Prostate gland (tissue), 2 donors: ENCODE data around the gene AP2M1. TPM values are rescaled to one million over a fixed set of nuclear protein-coding genes. Genes with fewer than 3 reads are reported as not detected.
"Not testable (repeated sequence)": the region's sequence is repeated elsewhere in the genome, so short reads cannot be mapped to it uniquely, and the experiment has no call there.

Experiments
- DNase-seq: peaks from one replicate; pipeline ENCODE4 v3.0.0-alpha.2; 2019; ENCODE audit warnings: low spot score
- H3K27ac ChIP-seq, 2 donors: fragments of 200-600 bp; sonication (generic); 2 replicates each; pipeline ENCODE4 v1.5.1; 2017 to 2019
- H3K27me3 ChIP-seq: fragments of 200-600 bp; sonication (generic); replicated peaks from 2 replicates; pipeline ENCODE4 v1.5.1; 2019; ENCODE audit not compliant: insufficient read depth
- H3K36me3 ChIP-seq, 2 donors: fragments of 200-600 bp; sonication (generic); 1 replicate in 1 of 2; 2 replicates in 1 of 2; pipeline versions ENCODE4 v1.5.1 to v1.8.1; 2017 to 2019
- H3K4me1 ChIP-seq: fragments of 200-600 bp; sonication (generic); replicated peaks from 2 replicates; pipeline ENCODE4 v1.5.1; 2019
- H3K4me3 ChIP-seq, 2 donors: fragments of 200-600 bp; sonication (generic); 2 replicates each; pipeline ENCODE4 v1.5.1; 2017 to 2019
- H3K9me3 ChIP-seq: fragments of 200-600 bp; sonication (generic); 2 replicates; pipeline ENCODE4 v1.5.1; 2017
- POLR2A ChIP-seq: fragments of 450-650 bp; IDR thresholded peaks from one replicate; pipeline ENCODE4 v1.6.1; 2016; ENCODE audit warnings: antibody characterized with exemption, mild to moderate bottlenecking
- POLR2AphosphoS5 ChIP-seq: sonication (generic); formaldehyde crosslinking; IDR thresholded peaks from one replicate; pipeline ENCODE4 v1.6.1; 2017; ENCODE audit warnings: antibody characterized with exemption
- WGBS: methylation state at CpG from one replicate; pipeline ENCODE4 v1.1.5; 2018; 5-methylcytosine and 5-hydroxymethylcytosine counted together
- intact Hi-C: fragments of 100-400 bp; cut with DNase I; formaldehyde crosslinking; loops from one replicate; pipeline ENCODE4 v1.14.2; 2022
- total RNA-seq, 2 donors: library from RNA; depleted of rRNA; stranded (reverse); fragments of >200 nt; gene quantifications; one replicate each; pipeline ENCODE4 v1.1.0, GENCODE V29; 2016
- TF ChIP-seq, protein P1 (sequence below), 4 experiments: fragments of 200-600 bp in 2 of 4; fragments of 450-650 bp in 2 of 4; sonication (generic) in 2 of 4; IDR thresholded peaks; 1 replicate in 3 of 4; 2 replicates in 1 of 4; pipeline ENCODE4 v1.5.1; 2016 to 2019; ENCODE audit warnings: antibody characterized with exemption in 4 of 4, mild to moderate bottlenecking in 2 of 4, moderate library complexity in 2 of 4

AP2M1 gene
- total RNA-seq, 2 donors from 2014 or later: 183 to 307 TPM

DNA sequence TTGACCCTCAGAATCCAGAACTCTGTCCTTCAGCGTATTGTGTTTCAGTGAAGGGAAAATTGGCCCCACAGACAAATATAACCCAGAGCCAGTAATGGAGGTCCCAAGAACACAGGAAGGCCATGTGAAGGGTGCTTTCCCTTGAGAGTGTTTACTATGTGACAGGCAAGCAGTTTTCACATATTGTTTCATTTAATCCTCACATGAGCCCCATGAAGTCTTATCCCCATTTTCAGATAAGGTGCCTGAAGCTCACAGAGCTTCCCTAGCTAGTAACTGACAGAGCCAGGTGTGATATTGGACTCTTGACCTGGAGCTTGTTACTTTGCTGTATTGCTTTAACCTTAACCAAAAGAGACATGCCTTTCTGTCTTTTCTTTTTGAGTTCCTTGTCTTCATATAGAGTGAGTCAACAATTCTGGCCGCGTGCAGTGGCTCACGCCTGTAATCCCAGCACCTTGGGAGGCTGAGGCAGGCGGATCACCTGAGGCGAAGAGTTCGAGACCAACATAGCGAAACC lies 28.8 kb upstream of the AP2M1 start:
- Histone ChIP-seq H3K4me1 (peaks cover 4% of the 10 kb centered on the region), H3K27ac (peak overlapping the region in 1 of 2 donors; percentile 49), H3K36me3 (peaks cover 15 to 16% of the 10 kb centered on the region in 2 donors), H3K9me3 (no peaks in the 10 kb centered on the region), H3K27me3 (no peaks in the 10 kb centered on the region), H3K4me3 (no peak overlapping the region)
- DNase-seq: no peak
- intact Hi-C loops: loop anchor here (5.0 kb wide), 1 partner anchor 96 kb away; no protein-coding TSS in a partner anchor
- WGBS: 92% methylated on average over 8 of the region's 8 CpGs
- TF ChIP-seq, protein P1, sequence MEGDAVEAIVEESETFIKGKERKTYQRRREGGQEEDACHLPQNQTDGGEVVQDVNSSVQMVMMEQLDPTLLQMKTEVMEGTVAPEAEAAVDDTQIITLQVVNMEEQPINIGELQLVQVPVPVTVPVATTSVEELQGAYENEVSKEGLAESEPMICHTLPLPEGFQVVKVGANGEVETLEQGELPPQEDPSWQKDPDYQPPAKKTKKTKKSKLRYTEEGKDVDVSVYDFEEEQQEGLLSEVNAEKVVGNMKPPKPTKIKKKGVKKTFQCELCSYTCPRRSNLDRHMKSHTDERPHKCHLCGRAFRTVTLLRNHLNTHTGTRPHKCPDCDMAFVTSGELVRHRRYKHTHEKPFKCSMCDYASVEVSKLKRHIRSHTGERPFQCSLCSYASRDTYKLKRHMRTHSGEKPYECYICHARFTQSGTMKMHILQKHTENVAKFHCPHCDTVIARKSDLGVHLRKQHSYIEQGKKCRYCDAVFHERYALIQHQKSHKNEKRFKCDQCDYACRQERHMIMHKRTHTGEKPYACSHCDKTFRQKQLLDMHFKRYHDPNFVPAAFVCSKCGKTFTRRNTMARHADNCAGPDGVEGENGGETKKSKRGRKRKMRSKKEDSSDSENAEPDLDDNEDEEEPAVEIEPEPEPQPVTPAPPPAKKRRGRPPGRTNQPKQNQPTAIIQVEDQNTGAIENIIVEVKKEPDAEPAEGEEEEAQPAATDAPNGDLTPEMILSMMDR (IDR thresholded peaks at IDR 0.05): no peak
- TF ChIP-seq POLR2A (no peak), POLR2AphosphoS5 (no peak)

DNA sequence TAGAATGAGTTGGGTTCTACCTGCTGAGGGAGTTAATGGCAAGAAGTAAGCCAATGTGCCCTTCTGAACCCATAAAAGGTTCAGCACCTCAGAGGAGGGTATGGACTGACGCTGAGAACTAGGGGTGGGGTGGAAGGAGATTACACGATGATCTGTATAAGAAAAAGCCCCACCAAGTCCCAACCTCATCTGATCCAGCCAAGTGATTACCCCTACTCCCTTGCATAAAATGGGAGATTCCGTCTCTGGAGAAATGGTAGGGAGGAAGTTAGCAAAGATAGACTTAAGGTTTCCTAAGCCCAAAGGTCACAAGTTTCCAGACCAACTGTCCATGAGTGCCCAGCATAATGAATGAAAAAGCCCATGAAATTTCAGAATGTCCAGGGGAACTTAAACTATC lies 26.6 kb upstream of the AP2M1 start:
- DNase-seq: no peak
- Histone ChIP-seq H3K4me3 (no peak overlapping the region), H3K9me3 (no peaks in the 10 kb centered on the region), H3K27me3 (no peaks in the 10 kb centered on the region), H3K36me3 (peaks cover 2 to 3% of the 10 kb centered on the region in 2 donors), H3K27ac (no peak overlapping the region), H3K4me1 (peaks cover 4% of the 10 kb centered on the region)
- TF ChIP-seq POLR2A (no peak), POLR2AphosphoS5 (no peak)
- TF ChIP-seq, protein P1 (IDR thresholded peaks at IDR 0.05): no peak
- intact Hi-C loops: loop anchor here (5.0 kb wide), 1 partner anchor 94 kb away; no protein-coding TSS in a partner anchor
- 82% methylated on average over 3 of the region's 3 CpGs for WGBS

DNA sequence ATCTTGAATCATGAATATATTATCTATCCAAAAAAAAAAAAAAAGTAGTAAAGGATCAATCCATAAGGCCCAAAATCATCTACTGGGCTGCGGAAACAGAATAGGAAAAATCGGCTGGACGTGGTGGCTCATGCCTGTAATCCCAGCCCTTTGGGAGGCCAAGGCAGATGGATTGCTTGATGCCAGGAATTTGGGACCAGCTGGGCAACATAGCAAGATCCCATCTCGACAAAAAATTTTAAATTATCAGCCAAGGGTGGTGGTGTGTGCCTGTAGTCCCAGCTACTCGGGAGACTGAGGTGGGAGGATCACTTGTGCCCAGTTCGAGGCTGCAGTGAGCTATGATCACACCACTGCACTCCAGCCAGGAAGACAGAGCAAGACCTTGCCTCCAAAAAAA lies 25.5 kb upstream of the AP2M1 start:
- intact Hi-C loops: loop anchor here (5.0 kb wide), 1 partner anchor 93 kb away; no protein-coding TSS in a partner anchor
- Histone ChIP-seq H3K4me3 (no peak overlapping the region), H3K27ac (no peak overlapping the region), H3K9me3 (no peaks in the 10 kb centered on the region), H3K27me3 (no peaks in the 10 kb centered on the region), H3K4me1 (peaks cover 4% of the 10 kb centered on the region), H3K36me3 (no peaks in the 10 kb centered on the region)
- WGBS: 88% methylated on average over 6 of the region's 6 CpGs
- DNase-seq: no peak
- TF ChIP-seq, protein P1 (IDR thresholded peaks at IDR 0.05): no peak
- TF ChIP-seq POLR2A (no peak), POLR2AphosphoS5 (no peak)

DNA sequence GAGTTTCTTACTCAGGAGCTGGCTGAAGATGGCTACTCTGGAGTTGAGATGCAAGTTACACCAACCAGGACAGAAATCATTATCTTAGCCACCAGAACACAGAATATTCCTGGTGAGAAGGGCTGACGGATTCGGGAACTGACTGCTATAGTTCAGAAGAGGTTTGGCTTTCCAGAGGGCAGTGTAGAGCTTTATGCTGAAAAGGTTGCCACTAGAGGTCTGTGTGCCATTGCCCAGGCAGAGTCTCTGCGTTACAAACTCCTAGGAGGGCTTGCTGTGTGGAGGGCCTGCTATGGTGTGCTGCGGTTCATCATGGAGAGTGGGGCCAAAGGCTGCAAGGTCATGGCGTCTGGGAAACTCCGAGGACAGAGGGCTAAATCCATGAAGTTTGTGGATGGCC lies 24.9 kb upstream of the AP2M1 start:
- H3K4me3 ChIP-seq, H3K27ac ChIP-seq, H3K4me1 ChIP-seq, H3K36me3 ChIP-seq, H3K9me3 ChIP-seq, H3K27me3 ChIP-seq, DNase-seq: not testable (repeated sequence)
- WGBS: 66% methylated on average over 6 of the region's 6 CpGs
- intact Hi-C loops: loop anchor here (5.0 kb wide), 1 partner anchor 93 kb away; no protein-coding TSS in a partner anchor

DNA sequence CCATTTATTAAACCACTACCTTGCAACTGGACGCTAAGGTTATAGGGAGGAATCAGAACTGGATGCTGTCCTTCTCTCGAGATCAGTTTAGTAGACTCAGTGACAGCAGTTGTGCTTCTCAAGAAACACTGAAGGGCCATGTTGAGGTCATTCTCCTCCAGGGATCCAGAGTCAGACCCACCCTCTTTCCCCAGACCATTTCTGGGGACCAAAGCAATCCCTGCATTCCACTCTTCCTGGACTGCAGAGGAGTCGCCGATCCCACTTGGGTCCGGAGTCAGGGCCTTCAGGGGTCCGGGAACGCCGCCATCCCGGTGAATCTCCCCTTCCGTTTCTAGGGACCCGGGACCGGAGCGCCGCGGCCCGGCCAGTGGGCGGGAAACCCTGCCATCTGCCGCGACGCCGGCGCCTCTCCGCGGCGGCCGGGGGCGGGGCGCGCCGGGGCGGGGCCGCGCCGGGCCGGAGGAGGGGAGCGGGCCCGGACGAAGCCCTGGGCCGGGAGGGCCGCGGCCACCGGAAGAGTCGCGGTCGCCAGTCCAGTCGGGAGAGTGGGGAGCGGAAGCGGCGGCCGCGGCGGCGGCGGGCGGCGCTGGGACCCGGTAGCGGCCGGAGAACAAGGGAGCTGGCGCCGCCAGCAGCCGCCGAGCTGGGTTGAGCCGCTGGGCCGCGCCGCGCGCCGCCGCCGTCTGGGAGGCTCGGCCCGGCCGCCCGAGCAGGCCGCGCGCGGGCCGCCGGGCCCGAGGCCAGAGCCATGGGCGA lies 19.6 kb upstream of the AP2M1 start, which contains the start of gene DVL3:
DVL3 (plus strand) TSS at position 493 of the 759 bp plus-strand sequence; CDS start at position 752, 259 bp downstream.
- Histone ChIP-seq H3K4me1 (peaks cover 13% of the 10 kb centered on the region), H3K27ac (peak within 1 kb of the TSS; percentile 84 to 91), H3K27me3 (no peaks in the 10 kb centered on the region), H3K36me3 (no peaks in the 10 kb centered on the region), H3K9me3 (no peaks in the 10 kb centered on the region), H3K4me3 (peak within 1 kb of the TSS; percentile 78 to 81)
- intact Hi-C loops: no loop called here
- TF ChIP-seq, protein P1 (IDR thresholded peaks at IDR 0.05): peak in 1 of 4 experiments; percentile 6
- peak; percentile 35 for TF ChIP-seq POLR2A
- no peak for TF ChIP-seq POLR2AphosphoS5
- DNase-seq: peak; percentile 67
- WGBS: 1% methylated on average over 29 of the region's 84 CpGs
